HG02884 (cell line): ENCODE data around the gene BTG2.

Source experiments
- ATAC-seq: cut with Tn5 transposase; IDR thresholded peaks from one replicate; pipeline ENCODE4 v1.9.1; 2021; ENCODE audit warnings: mild to moderate bottlenecking, moderate library complexity; ENCODE audit not compliant: unreplicated experiment

The BTG2 gene

DNA sequence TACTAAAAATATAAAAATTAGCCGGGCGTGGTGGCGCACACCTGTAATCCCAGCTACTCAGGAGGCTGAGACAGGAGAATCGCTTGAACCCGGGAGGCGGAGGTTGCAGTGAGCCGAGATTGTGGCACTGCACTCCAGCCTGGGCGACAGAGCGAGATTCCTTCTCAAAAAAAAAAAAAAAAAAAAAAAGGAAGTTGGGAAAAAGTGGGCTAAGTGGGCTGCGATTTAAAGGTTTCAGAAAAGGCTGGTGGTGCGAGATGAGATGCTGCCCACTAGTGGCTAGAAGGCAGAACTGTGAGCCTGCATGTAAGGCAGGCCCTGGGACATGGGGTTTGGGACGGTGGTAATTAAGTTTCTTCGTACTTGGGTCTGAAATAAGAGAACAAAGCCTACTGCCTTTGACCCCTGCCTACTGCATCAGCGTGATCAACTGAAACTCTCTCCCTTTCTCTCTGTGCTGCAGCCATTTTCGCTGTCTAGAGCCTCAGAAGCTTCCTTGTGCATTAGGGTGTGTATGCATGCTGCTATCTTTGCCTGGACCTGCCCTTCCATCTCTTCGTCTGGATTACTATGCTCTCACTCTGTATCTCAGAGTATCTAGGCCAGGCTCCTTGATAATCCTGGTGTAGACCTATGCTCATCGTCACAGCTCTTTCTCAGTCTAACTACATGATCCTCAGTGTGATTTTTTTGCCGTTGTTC lies 33.2 kb downstream of the BTG2 start:
- ATAC-seq, result no peak

DNA sequence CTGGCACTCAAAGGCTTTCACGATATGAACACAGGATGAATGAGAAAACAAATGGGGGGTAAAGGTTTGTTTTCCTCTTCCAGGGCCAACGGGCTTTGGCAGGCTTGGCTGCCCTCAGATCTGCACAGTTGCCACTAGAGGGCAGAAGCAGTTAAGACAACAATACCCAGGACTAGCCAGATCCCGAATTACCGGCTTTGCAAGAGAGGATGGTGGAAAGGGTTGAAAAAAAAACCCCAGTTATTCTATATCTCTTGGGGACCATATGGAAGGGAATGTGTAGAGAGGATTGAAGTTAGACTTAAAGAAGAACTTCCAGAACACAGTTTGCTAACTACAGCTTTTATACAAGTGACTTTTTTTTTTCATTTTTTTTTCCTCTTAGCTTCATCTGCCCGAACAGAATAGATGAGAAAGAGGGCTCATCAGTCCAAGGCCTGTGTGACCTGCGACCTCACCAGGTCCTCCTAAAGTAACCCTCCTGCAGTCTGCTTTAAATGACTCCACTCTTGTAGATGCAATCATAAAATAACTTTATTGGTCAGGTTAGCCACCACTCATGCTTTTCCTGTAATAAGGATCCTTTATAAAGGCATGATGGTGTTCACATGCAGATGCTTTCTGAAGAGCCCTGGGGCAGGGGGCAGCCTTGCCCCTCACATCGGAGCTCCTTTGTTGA lies 34.9 kb downstream of the BTG2 start:
- ATAC-seq, result no peak

DNA sequence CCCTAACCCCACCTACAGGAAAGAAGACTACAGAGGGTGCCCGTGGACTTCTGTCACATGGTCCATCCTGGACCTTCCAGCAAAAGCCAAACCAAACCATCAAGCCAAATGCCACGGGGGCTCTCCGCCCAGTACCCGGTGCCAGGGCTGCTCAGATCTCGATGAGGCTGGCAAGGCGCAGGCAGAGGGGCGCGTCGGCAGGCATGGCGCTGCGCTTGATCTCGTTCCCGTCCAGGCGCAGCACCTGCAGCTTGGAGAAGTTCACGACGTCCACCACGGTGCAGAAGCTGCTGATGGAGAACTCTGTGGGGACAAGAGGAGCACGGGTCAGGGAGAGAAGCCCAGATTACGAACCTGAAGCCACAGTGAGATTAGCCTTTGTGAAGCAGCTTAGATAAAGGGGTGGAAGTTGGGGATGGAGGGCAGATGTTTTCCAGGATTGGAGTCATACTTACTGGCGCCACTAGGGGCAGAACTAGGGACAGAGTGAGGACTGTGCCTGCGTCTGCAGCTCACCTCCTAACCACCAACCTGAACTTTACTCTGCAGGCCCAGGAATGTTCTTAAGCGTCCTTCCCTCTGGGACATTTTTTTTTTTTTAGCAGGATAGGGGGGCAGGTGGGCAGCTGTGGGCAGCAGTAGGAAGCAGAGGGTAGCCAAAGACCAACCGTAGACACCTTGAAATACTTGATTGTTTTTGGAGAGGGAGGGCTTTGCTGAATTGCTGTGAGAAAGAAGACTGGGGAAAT lies 37.0 kb downstream of the BTG2 start:
- no peak for ATAC-seq

DNA sequence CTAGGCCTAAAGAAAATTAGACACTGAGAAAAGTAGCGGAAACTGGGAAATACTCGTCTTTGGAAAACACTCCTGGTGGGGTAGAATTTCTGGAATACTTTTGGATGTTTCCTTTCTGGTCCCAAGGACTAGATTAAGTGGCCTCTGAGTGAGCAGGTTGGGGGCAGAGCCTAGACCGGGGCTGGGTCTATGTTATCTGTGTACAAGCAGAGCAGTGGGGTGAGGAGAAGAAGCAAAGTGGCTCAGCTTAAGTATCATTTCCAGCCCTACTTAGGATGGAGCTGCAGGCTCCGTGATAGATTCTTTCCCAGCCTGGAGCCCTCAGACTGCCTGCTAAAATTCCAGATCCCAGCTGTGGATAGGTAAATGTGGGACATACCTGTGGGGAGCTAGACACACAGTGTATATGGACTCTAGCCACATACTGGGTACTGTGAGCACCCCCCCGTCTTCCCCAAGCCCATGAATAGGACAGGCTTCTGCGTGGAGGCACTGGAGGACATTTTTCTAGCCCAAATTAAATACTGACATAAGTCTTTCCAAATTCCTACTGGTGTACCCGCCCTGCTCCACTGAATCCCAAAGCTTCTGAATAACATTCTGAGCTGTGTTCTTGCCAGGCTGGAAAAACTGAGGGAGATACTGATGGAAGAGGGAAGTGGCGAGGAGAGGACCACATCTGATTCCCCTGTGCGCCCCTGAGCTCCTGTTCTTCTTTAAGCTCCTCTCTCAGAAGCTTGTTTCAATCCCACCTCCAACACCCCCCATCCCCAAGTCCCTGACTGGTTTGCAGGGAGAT lies 38.8 kb downstream of the BTG2 start:
- ATAC-seq, result no peak

DNA sequence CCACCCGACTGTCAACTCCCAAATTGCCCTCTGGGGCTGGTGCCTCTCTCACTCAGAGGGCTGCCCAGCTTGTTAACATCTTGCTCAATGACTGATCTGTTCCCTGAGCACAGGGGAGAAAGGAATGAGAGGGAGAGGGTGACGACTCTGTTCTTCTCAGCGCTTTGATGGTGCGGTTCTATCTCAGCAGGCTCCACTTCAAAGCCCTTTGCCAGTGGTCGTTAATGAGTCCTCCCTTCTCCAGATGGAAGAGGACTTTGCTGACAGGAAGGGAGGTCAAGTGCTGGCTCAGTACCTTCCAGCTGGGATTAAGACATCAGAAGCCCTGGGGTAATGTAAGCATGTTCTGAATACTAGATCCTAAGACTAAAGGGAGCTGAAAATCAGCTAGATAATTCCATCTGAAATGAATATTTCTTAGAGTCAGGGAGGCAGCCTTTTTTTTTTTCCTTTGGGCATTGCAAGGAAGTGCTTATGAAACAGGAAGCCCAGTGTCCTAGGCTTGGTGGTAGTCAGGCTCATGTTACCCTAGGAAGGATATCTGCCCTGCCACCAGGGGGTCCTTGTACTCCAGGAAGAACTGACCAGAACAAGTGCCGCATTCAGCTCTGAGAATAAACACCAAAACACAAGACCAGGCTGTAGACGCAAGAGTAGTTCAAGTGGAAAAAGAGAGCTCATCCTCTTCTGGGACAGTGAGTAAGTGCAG lies 40.9 kb downstream of the BTG2 start:
- no peak for ATAC-seq

DNA sequence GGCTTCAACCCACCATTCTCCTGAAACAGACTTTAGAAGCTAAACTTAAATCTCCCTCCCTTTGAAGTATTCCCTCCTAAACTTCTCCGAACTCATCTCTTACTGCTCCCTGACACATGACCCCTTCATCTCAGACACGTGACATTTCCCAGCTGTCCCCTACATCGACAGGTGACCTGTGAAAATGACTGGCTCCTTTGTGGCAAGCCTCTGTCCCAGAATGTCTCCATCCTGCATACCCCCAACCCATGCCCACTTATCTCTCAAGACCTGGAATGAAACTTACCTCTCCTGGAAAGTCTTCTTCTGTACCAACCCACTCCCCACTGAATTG lies 41.4 kb downstream of the BTG2 start:
- no peak for ATAC-seq

DNA sequence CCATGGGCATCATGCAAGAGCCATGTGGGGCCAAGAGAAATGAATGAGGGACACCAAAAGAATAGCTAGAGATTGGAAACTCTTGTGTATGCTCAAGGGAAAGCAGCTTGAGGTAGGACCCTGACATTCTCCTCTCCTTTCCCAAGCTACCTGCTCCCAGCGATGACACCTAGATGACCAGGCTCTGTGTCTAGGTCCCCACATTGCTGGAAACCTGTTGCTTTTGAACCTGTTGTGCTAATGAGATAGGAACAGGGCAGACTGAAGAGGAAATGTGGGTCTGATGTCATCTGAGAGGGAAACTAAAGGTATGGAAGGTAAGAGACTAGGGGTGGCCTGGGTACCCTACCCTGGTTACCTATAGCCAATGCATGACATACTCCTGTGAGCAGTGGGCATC lies 43.8 kb downstream of the BTG2 start:
- no peak for ATAC-seq

DNA sequence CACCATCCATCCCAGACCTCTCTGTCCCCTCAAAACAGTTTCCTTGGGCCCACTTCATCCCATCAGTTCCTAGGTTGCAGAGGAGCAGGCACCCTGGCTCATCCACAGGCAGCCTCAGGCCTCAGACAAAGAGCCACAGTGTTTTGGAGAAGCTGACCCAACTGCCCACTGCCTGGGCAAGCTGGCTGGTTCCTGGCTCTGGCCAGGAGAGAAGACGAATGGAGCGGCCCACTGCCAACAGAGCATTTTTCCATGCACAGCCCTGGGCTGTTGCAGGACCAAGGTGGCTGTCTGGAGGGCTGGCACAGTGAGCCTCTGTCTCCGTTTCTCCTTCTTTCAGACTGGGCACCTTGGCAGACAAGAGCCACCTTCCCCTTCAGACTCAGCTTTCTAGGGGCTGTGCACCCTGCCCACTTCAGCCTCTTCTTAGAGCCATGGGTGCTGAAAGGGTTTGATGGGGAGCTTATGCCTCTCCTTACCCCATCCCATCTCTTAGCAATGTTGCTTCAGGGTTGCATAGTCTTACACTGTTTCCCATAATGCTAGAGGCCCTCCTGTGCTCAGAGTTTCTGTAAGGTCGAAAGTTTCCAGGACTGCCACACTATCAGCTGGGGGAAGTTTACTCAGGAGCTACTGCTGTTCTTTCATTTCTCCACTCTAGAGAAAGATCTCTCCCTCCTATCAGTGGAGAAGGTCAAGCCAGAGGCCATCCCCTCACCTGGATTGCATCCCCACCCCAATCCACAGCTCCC lies 44.6 kb downstream of the BTG2 start:
- no peak for ATAC-seq

DNA sequence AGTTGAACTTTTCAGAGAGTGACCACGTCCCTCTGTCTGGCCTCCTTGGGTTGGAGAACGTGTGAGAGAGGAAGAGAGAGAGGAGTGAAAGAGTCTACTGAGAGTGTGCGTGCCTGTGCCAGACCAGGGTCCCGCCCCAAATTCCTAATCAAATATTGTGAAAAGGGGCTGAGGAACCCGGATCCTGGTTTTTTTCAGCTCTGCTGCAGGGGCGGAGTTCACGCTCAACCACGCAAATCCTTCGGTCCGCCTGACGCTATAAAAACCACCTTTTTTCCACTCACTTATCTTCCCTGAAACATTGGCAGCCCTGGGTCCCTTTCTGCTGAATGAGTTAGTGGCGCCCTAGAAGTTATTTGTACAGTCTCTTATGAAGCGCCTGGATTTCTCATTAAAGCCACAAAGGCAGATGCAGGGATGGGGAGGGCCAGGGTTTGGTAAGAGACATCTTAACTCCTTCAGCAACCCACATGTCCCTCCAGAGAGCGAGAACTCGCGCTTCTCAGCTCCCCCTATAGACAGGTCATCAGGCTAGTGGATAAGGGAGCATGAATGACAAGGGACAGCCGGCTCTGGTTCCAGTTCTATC lies 45.8 kb downstream of the BTG2 start, which contains the start of gene FMOD:
FMOD (minus strand) TSS at position 86 of the 589 bp plus-strand sequence. CDS start 2,852 bp downstream, outside the sequence.
- ATAC-seq, result no peak

DNA sequence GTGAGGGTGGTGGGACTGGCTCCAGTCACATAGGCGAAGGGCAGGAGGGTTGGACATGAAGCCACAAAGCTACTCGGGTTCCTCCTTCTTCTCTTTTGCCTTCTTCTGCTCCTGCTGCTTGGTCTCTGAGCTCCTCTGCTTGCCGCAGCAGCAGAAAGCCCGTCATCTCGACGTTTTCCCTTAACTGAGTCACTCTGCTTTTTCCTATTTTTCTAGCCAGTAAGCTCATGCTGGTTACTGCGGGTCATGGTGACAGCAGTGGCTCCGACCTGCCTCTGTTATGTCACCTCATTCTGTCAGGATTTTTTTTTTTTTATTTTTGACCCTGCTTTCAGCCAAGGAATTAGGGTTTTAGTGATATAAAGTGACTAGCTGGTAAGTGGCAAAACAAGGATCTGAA lies 48.2 kb downstream of the BTG2 start:
- no peak for ATAC-seq

DNA sequence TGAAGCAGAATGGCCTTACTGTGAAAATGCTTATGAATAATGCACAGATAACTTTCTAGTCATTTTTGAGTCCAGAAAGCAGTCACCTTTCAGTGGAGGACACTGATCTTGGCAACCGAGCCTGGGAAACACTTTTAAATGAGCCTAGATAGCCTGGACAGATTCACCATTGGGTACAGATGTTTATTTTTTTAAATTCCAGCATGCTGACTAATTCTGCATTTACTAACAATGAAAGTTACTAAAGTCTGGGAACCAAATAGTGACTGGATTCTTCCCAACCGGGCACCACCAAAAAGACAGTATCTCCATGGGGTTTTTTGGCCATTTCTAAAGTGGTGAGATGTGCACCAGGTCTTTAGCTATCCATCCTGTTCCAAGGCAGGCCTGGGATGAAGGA lies 48.9 kb downstream of the BTG2 start:
- ATAC-seq, result no peak

DNA sequence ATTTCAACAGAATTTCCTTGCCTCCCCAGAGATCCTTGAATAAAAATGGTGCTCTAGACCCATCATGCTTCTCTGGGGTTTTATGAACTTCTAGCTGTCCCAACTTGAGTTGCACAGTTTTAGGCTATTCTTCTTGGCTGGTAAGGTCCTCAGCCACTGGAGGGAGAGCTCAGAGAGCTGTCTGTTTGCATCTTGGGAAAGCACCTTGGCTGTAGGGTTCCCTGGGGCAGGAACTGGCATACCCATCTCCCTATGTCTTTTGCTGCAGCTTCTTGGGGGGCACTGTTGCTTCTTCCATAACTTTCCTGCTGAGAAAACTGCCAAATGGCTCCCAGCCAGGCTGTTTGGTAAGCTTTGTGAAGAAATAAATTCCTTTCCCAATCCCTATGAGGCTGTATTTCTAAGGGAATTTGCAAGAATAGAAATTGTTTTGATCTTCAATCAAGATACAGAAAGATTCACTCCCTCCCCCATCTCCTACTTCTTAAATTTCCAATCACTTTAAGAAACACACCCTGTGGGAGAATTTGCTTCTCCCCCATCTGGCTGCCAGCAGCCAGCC lies 53.8 kb downstream of the BTG2 start:
- no peak for ATAC-seq
